Measurements from ENCODE around the gene RUVBL1.

RUVBL1 gene

DNA sequence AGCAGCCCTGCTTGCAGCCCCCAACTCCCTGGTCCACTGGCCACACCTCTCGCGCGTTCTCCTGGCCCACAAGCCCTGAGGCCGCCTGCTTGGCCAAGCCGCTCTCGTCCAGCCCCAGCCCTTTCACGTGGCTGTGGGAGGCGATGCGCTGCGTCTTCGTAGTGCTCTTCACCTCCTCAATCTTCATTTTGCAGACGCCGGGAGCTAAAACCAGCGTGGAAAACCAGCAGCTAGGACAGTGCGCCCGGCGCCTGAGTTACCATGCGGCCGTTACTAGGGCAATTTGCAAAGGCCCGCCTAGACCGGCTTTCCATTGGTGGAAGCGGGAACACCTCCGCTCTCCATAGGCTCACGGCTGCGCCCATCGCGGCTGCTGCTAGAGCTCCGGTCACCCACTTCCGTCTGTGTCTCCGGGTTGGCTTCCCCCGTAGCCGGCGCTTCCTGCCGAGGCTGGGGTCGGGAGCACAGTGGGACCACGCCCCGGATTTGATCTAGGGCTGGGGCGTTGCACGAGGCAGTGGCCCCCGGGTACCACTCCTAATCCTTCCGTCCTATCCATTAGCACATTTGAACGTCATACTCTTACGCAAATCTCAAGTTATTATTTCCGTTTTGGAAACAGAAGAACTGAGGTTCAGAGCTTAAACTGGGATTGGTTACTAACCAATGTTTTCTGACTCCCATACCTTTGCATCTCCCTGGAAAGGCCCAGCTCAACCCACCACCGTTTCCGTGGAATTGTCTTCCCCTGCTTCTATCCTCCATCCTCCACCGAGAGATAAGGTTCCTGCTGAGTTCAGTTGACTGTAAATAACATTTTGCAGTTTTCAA is at the start of gene RUVBL1:
TSS of gene RUVBL1 (minus strand) at position 275 of the 831 bp plus-strand sequence. CDS start at position 187, 88 bp downstream.
- DNase-seq (ENCODE audit: low read depth), result peak; percentile 99
- H3K4me3 ChIP-seq (replicated peaks; ENCODE audit: low read depth, low read length), result peak within 1 kb of the TSS; percentile 95
- TF ChIP-seq, protein P1, sequence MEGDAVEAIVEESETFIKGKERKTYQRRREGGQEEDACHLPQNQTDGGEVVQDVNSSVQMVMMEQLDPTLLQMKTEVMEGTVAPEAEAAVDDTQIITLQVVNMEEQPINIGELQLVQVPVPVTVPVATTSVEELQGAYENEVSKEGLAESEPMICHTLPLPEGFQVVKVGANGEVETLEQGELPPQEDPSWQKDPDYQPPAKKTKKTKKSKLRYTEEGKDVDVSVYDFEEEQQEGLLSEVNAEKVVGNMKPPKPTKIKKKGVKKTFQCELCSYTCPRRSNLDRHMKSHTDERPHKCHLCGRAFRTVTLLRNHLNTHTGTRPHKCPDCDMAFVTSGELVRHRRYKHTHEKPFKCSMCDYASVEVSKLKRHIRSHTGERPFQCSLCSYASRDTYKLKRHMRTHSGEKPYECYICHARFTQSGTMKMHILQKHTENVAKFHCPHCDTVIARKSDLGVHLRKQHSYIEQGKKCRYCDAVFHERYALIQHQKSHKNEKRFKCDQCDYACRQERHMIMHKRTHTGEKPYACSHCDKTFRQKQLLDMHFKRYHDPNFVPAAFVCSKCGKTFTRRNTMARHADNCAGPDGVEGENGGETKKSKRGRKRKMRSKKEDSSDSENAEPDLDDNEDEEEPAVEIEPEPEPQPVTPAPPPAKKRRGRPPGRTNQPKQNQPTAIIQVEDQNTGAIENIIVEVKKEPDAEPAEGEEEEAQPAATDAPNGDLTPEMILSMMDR (IDR thresholded peaks at IDR 0.05; ENCODE audit: low read length, missing control alignments), result no peak

GRCh38 chr3:128173200-128173599 is 49.6 kb upstream of the RUVBL1 start:
- DNase-seq (ENCODE audit: low read depth), result no peak
- no peak overlapping the region for H3K4me3 ChIP-seq (replicated peaks; ENCODE audit: low read depth, low read length)
- TF ChIP-seq, protein P1 (IDR thresholded peaks at IDR 0.05; ENCODE audit: low read length, missing control alignments), result no peak

- peak; percentile 88 for DNase-seq (ENCODE audit: low read depth)
- TF ChIP-seq, protein P1 (IDR thresholded peaks at IDR 0.05; ENCODE audit: low read length, missing control alignments), result peak; percentile 98
These were observed 47.4 kb upstream of the RUVBL1 start for GRCh38 chr3:128170866-128171516.

GRCh38 chr3:128168836-128169235 is 45.2 kb upstream of the RUVBL1 start:
- no peak overlapping the region for H3K4me3 ChIP-seq (replicated peaks; ENCODE audit: low read depth, low read length)
- TF ChIP-seq, protein P1 (IDR thresholded peaks at IDR 0.05; ENCODE audit: low read length, missing control alignments), result no peak

More at GRCh38 chr3:128170866-128171516, 47.4 kb upstream of the RUVBL1 start:
- no peak overlapping the region for H3K4me3 ChIP-seq (replicated peaks; ENCODE audit: low read depth, low read length)

DNA sequence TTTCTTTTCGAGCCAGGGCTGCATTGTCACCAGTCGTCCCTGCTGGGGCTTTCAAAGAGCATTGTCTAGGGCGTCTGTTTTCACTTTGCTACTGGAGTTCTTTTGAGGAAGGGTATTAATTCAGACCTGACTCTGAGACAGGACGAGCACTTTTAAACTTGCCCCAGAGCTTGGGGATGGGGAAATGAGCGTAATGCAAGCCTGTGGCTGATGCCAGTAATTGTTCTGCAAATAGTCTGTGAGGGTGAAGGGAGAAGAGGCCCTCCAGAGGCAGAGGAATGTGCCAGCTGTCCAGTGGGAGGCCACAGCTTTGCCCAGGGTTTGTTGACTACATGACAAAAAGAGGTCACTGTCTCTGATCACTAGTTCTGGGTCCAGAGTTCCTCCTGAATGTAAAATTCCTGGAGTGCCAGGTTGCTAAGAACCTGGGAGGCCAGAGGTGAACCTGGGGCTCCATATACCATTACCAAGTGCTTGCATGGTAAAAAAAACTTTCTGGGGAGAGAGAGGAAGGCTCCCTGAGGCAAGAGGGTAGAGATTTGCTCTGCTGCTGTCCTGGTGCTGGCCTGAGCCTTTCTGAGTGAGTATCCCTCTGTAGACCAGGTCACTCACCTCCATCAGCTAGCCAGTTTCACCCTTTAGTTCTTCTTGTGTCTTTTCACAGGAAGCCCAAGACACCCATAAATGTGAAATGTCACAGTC is 44.5 kb upstream of the RUVBL1 start:
- TF ChIP-seq, protein P1 (IDR thresholded peaks at IDR 0.05; ENCODE audit: low read length, missing control alignments), result no peak
- no peak for DNase-seq (ENCODE audit: low read depth)
- H3K4me3 ChIP-seq (replicated peaks; ENCODE audit: low read depth, low read length), result no peak overlapping the region

More at GRCh38 chr3:128168836-128169235, 45.2 kb upstream of the RUVBL1 start:
- no peak for DNase-seq (ENCODE audit: low read depth)

DNA sequence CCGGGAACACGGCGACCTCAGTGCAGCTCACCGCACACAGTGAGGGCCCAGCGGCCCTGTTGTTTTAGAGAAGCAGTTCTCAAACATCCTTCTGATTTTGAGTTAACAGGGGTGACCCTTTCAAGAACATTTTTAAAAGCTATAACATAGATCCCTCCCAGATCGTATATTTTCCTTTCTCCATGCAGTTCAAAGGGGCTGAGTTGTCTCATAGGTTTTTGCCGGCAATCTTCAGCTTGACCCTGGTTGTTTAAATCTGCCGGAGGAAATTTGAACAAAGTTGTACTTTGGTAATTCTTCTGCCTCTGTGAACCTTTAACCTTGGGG is 44.0 kb upstream of the RUVBL1 start:
- TF ChIP-seq, protein P1 (IDR thresholded peaks at IDR 0.05; ENCODE audit: low read length, missing control alignments), result no peak
- H3K4me3 ChIP-seq (replicated peaks; ENCODE audit: low read depth, low read length), result no peak overlapping the region
- DNase-seq (ENCODE audit: low read depth), result no peak

Data from fibroblast of pulmonary artery (primary cell).